IPS-18a (cell line): ENCODE data around the gene NFAM1.

Experiments used
- H3K27ac ChIP-seq: one replicate; pipeline ENCODE4 v1.5.1; 2013; ENCODE audit warnings: low read length
- H3K27me3 ChIP-seq: one replicate; pipeline ENCODE4 v1.6.1; 2013; ENCODE audit warnings: mild to moderate bottlenecking, low read length; ENCODE audit not compliant: control insufficient read depth, insufficient read depth
- H3K36me3 ChIP-seq: one replicate; pipeline ENCODE4 v1.6.1; 2013; ENCODE audit warnings: low read depth, low read length; ENCODE audit not compliant: control insufficient read depth
- H3K4me1 ChIP-seq: one replicate; pipeline ENCODE4 v1.6.1; 2013; ENCODE audit warnings: low read depth, low read length; ENCODE audit not compliant: control insufficient read depth
- H3K4me3 ChIP-seq: one replicate; pipeline ENCODE4 v1.5.1; 2013; ENCODE audit warnings: low read length
- H3K9ac ChIP-seq: one replicate; pipeline ENCODE4 v1.6.1; 2013; ENCODE audit warnings: mild to moderate bottlenecking, low read length, moderate library complexity
- H3K9me3 ChIP-seq: one replicate; pipeline ENCODE4 v1.6.1; 2013; ENCODE audit warnings: low read depth, low read length; ENCODE audit not compliant: control insufficient read depth

Gene NFAM1

DNA sequence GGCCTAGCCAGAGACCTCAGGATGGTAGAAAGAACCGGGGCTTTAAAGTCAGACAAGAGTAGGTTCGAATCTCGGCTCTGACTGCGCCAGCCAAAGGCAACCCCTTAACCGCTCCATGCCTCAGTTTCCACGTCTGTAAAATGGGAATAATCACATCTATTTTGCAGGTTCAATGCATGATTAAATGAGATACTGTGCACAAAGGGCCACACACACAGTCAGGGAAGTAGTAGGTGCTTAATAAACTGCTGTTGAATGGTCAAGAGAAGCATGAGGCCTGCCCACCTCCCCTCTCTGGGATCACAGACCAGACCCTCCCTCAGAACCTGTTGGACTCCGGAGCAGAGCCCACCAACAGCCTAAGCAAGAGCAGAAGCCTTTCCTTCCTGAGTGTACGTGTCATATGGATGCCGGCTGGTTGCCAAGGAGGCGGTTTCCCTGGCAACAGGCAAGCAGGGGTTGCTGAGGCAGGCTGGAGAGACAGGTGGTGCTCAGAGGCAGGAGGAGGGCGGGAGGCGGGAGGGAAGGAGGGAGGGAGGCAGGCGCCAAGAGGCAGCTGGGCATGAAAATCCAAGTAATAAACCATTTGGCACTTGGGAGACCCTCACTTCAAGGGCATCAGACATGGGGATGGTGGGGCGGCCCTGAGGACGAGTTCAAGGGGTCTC, 43.9 kb downstream of the NFAM1 start:
- H3K27ac ChIP-seq = no peak overlapping the region
- no peak overlapping the region for H3K4me3 ChIP-seq
- H3K9ac ChIP-seq = no peak overlapping the region
- no peaks in the 10 kb centered on the region for H3K36me3 ChIP-seq
- no peaks in the 10 kb centered on the region for H3K9me3 ChIP-seq
- H3K4me1 ChIP-seq = no peaks in the 10 kb centered on the region
- no peaks in the 10 kb centered on the region for H3K27me3 ChIP-seq

DNA sequence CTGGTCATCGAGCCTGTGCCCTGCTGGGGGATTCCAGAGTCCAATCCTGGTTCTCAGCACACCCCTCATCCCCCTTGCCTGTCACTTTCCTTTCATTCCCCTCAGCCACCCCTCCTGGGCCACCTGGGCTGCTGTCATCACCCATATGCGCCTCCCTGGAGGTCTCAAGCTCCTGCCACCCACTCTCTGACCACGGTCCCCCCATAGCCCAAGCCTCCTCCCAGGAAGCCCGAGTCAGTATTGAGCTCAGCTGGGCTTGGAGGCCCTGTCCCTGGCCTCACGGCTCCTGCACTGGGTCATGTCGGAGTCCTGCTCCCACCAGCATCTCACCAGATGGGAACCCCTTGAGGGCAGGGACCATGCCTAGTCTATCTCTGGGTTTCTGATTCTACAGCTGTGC, 44.6 kb downstream of the NFAM1 start:
- Histone ChIP-seq H3K9me3 (no peaks in the 10 kb centered on the region), H3K9ac (no peak overlapping the region), H3K27ac (no peak overlapping the region), H3K36me3 (no peaks in the 10 kb centered on the region), H3K4me1 (no peaks in the 10 kb centered on the region), H3K27me3 (no peaks in the 10 kb centered on the region), H3K4me3 (no peak overlapping the region)

GRCh38 chr22:42385696-42386095, 46.5 kb downstream of the NFAM1 start:
- no peaks in the 10 kb centered on the region for H3K36me3 ChIP-seq
- H3K4me3 ChIP-seq = no peak overlapping the region
- no peaks in the 10 kb centered on the region for H3K9me3 ChIP-seq
- H3K4me1 ChIP-seq = no peaks in the 10 kb centered on the region
- no peaks in the 10 kb centered on the region for H3K27me3 ChIP-seq
- no peak overlapping the region for H3K27ac ChIP-seq
- no peak overlapping the region for H3K9ac ChIP-seq

DNA sequence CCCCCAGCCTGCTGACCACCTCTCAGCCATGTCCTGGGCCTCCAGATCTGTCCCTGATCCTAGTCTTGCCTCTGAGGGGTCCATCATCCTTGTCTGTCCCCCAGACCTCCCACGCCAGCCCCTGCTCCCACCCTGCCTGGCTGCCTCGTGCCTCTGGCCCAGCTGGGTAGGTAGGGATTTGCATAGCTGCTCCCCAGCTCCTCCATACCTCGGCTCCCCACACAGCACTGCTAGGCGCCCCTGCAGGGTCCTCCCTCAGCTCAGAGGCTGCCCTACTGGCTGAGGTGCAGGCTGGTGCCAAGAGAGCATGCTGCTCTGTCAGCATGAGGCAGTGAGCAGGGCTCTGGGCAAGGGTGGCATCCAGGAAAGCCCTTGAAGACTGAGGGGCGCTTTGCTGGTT, 47.7 kb downstream of the NFAM1 start:
- no peak overlapping the region for H3K9ac ChIP-seq
- H3K27ac ChIP-seq = no peak overlapping the region
- H3K36me3 ChIP-seq = no peaks in the 10 kb centered on the region
- no peak overlapping the region for H3K4me3 ChIP-seq
- H3K4me1 ChIP-seq = peaks cover 6% of the 10 kb centered on the region
- no peaks in the 10 kb centered on the region for H3K9me3 ChIP-seq
- H3K27me3 ChIP-seq = no peaks in the 10 kb centered on the region

DNA sequence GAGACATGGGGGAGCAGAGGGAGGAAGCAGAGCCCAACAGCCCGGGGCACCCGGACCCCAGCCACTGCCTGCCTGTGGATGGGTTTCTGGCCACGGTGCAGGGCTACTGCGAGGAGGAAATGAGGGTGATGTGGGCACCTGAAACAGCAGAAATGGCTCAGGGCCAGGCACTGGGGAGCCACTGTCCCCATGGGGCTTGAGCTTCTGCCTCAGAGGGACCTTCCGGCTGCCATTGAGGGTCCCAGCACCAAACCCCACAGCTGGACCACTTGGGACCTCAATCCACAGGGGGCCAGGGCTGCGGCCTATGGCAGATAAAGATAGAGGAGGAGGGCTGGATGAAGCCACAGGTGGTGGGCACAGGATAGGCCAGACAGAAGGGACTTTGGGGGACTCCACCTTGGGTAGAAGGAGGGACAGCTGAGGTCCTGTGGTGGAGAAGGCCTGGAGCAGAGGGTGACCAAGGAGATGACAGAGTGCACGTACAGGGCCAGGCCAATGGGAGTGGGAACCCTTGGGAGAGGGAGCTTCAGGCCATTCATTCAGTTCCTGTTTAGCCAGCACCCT, 48.3 kb downstream of the NFAM1 start:
- Histone ChIP-seq H3K4me1 (peaks cover 6% of the 10 kb centered on the region), H3K27ac (no peak overlapping the region), H3K9ac (no peak overlapping the region), H3K4me3 (no peak overlapping the region), H3K27me3 (no peaks in the 10 kb centered on the region), H3K9me3 (no peaks in the 10 kb centered on the region), H3K36me3 (no peaks in the 10 kb centered on the region)

DNA sequence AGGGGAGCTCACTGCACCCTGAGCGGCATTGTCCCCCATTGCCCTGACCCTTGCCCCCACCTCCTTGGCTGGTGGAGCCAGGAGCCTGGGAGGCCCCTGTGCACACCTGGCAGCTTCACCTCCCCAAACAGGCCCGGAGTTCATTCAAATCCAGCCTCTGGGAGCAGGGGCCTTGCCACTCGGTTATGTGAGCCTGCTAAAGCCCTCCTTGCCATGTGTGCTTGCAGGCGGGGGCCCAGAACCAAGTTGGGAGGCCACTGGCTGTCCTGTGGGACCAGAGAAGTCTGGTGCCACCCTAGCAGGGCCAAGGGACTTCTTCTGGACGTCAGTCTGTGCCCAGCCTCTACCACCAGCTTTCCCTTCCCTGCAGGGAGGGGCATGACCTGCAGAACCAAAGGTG, 48.9 kb downstream of the NFAM1 start:
- Histone ChIP-seq H3K4me3 (no peak overlapping the region), H3K4me1 (peaks cover 6% of the 10 kb centered on the region), H3K9me3 (no peaks in the 10 kb centered on the region), H3K9ac (no peak overlapping the region), H3K36me3 (no peaks in the 10 kb centered on the region), H3K27ac (no peak overlapping the region), H3K27me3 (no peaks in the 10 kb centered on the region)

DNA sequence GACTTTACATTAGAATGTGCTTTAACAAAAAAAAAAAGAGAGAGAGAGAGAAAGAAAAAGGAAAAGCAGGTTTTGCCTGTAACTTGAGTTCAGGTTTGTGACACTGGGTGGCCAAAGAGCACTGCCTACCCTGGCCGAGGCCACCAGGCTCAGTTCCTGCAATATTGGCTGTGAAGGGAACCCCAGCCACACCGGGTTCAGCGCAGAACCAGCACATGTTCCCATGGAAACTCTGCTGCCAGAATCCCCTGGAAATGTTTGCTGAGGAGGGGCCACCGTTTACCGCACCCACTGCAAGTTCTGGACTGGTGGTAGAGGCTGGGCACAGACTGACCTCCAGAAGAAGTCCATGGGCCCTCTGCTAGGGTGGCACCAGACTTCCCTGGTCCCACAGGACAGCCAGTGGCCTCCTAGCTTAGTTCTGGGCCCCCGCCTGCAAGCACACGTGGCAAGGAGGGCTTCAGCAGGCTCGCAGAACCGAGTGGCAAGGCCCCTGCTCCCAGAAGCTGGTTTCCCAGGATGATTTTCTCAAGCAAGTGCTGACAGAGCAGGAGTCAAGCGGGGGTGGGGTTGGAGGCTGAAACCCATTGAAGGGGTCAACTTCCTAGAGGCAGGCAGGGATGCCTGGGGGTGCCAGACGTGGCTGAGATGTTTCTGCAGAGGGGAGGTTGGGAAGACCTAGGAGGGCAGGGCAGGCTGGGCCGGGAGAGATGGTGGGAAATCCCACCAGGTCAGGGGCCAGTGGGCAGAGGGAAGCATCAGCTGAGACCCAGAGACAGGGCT, 51.2 kb downstream of the NFAM1 start:
- Histone ChIP-seq H3K9ac (no peak overlapping the region), H3K36me3 (no peaks in the 10 kb centered on the region)

DNA sequence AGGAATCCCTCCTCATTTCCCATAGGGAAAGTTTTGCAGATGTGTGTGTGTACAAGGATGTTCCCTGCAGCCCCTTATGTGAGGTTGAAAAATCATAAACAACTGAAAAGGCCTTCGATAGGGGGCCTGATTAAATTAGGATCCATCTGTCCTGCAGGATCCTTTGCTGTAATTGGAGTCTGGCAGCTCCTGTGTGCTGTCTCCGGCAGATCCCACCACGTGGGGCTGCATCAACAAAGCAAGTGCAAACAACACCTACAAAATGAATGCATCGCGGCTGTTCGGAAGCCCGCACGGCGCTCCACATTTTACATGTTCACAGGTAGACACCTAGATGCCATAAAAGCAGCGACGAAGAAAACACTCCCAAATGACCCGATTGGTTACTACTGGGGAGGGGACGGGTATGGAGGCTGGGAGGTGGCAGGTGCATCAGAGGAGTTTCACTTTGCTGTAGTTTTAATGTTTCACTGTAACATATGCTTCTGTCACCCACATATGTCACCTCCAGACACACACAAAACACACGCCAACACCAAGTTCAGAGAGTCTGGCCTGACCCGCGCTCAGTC, 52.2 kb downstream of the NFAM1 start:
- H3K27ac ChIP-seq = no peak overlapping the region

More for the DNA sequence above, 51.2 kb downstream of the NFAM1 start:
- peaks cover 15% of the 10 kb centered on the region for H3K4me1 ChIP-seq
- H3K4me3 ChIP-seq = no peak overlapping the region
- H3K27ac ChIP-seq = no peak overlapping the region
- H3K27me3 ChIP-seq = no peaks in the 10 kb centered on the region
- H3K9me3 ChIP-seq = no peaks in the 10 kb centered on the region

DNA sequence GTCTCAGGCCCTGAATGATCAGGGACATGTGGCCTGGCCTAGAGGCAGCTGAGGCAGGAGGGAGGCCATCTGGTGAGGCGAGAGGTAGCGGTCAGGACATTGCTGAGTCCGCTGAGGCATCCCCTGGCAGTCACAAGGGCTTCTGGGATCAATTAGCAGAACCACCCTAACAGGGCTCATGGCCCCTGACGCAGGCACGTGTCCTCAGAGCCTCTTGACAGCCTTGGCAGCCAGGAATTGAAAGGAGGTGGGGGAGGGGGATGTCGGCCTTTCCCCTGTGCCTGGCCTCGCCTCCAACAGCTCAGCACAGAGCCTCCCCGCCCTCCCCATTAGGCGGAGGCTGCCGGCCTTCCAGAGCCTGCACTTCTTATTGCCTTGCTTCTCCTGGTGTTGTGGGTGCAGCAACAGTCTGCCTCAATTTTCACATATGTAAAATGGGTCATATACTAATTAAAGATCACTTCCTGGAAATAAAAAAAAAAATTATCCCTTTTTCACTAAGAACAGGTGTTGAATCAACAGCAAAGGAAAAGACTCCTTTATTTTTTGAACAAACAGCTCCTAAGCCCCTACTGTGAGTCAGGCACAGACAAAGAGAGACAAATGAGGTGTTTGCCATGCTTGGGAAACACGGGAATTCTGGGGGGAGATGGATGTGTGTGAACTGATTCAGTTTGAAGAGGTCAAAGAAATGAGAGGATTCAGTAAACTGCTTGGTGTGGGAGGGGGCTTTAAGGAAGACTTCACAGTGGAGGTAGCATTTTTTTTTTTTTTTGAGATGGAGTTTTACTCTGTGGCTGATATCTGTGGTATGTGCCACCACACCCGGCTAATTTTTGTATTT, 55.3 kb downstream of the NFAM1 start:
- no peak overlapping the region for H3K9ac ChIP-seq

More for the DNA sequence above, 52.2 kb downstream of the NFAM1 start:
- no peaks in the 10 kb centered on the region for H3K27me3 ChIP-seq
- H3K9ac ChIP-seq = no peak overlapping the region
- H3K4me3 ChIP-seq = no peak overlapping the region
- H3K9me3 ChIP-seq = no peaks in the 10 kb centered on the region
- no peaks in the 10 kb centered on the region for H3K36me3 ChIP-seq
- H3K4me1 ChIP-seq = peaks cover 15% of the 10 kb centered on the region

DNA sequence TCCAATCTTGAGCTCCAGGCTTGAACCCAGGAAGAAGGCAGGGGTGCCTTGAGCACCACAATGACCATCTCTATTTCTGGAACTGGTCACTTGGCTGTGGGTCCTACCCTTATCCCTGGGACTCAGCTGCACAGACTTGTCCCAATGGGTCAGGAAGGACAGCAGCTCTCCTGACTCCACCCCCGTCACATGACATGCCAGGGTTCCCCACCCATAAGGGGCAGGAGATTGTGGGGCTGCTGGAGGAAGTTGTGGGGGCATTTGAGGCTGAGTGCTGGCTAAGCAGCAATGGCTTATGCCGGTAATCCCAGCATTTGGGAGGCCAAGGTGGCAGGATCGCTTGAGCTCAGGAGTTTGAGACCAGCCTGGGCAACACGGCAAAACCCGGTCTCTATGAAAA, 56.2 kb downstream of the NFAM1 start:
- H3K9me3 ChIP-seq = no peaks in the 10 kb centered on the region

More for the DNA sequence above, 55.3 kb downstream of the NFAM1 start:
- Histone ChIP-seq H3K9me3 (no peaks in the 10 kb centered on the region), H3K4me3 (no peak overlapping the region), H3K4me1 (peaks cover 15% of the 10 kb centered on the region), H3K36me3 (no peaks in the 10 kb centered on the region), H3K27ac (no peak overlapping the region), H3K27me3 (no peaks in the 10 kb centered on the region)

GRCh38 chr22:42372976-42373375, 59.2 kb downstream of the NFAM1 start:
- Histone ChIP-seq H3K36me3 (no peaks in the 10 kb centered on the region), H3K4me3 (no peak overlapping the region), H3K9me3 (no peaks in the 10 kb centered on the region), H3K9ac (no peak overlapping the region), H3K27ac (no peak overlapping the region), H3K4me1 (peaks cover 24% of the 10 kb centered on the region), H3K27me3 (peaks cover 5% of the 10 kb centered on the region)

More for the DNA sequence above, 56.2 kb downstream of the NFAM1 start:
- H3K9ac ChIP-seq = no peak overlapping the region
- H3K27ac ChIP-seq = no peak overlapping the region
- no peaks in the 10 kb centered on the region for H3K36me3 ChIP-seq
- no peaks in the 10 kb centered on the region for H3K27me3 ChIP-seq
- H3K4me3 ChIP-seq = no peak overlapping the region
- H3K4me1 ChIP-seq = peaks cover 20% of the 10 kb centered on the region
